HAP-1 (cell line): ENCODE data around the gene EXD3.

Experiments
- DNase-seq, 2 experiments: peaks; one replicate each; pipeline ENCODE4 v3.0.0-alpha.2; 2016 to 2020; ENCODE audit warnings: low spot score in 2 of 2
- H3K27me3 ChIP-seq: fragments of 250-450 bp; sonication (Bioruptor Pico); 2 replicates; pipeline ENCODE4 v1.5.1; 2020; ENCODE audit warnings: low read depth, mild to moderate bottlenecking, moderate library complexity
- H3K36me3 ChIP-seq: fragments of 250-450 bp; sonication (Bioruptor Pico); replicated peaks from 2 replicates; pipeline ENCODE4 v1.5.1; 2020; ENCODE audit warnings: mild to moderate bottlenecking
- H3K4me1 ChIP-seq: fragments of 250-450 bp; sonication (Bioruptor Pico); 2 replicates; pipeline ENCODE4 v1.5.1; 2020; ENCODE audit warnings: mild to moderate bottlenecking
- H3K4me3 ChIP-seq: fragments of 250-450 bp; sonication (Bioruptor Pico); 2 replicates; pipeline ENCODE4 v1.5.1; 2020; ENCODE audit warnings: mild to moderate bottlenecking, moderate library complexity
- H3K9me3 ChIP-seq: fragments of 250-450 bp; sonication (Bioruptor Pico); 2 replicates; pipeline ENCODE4 v1.5.1; 2020; ENCODE audit warnings: mild to moderate bottlenecking, moderate library complexity
- in situ Hi-C: fragments of 300-500 bp; cut with MboI; formaldehyde crosslinking; loops from 3 replicates; pipeline ENCODE4 v1.14.3; 2020; ENCODE audit warnings: low sequenced_read_pairs, inconsistent platforms, mixed read lengths

Gene EXD3

DNA sequence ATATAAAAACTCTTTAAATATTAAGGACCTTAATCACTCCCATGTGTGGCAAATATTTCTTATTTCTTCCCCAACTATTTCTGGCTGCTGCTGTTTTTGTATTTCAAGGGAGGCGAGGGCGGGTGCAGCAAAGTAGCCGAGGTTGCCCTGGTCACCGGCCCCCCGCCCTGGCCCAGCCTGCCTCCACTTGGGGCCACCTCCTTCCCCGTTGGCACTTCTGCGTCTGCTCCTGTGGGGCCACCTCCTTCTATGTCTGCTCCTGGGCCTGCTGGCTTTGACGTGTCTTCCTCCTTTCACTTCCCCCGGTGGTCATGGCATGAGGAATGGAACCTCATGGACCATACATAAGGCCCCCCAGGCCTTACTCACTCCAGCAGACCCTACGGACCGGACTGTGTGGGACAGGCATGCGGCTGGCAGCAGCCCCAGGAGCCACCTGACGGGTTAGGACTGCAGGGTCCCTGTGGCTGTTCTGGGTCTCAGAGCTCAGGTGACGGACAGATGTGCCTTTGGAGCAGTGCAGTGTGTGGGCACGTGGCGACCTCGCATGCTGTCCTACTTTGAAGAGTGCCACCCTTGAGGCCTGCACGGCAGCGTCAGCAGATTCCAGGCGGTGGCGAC is 24.0 kb upstream of the EXD3 start:
- H3K27me3 ChIP-seq: peaks cover 2% of the 10 kb centered on the region; the same call in 1 of the 2 replicates
- in situ Hi-C loops: no loop called here
- 0 out of 2 replicates have a peak, but pooled peaks cover 3% of the 10 kb centered on the region for H3K4me1 ChIP-seq
- no peaks in the 10 kb centered on the region for H3K9me3 ChIP-seq
- H3K4me3 ChIP-seq: no peak overlapping the region
- H3K36me3 ChIP-seq: peaks cover 17% of the 10 kb centered on the region
- no peak for DNase-seq

DNA sequence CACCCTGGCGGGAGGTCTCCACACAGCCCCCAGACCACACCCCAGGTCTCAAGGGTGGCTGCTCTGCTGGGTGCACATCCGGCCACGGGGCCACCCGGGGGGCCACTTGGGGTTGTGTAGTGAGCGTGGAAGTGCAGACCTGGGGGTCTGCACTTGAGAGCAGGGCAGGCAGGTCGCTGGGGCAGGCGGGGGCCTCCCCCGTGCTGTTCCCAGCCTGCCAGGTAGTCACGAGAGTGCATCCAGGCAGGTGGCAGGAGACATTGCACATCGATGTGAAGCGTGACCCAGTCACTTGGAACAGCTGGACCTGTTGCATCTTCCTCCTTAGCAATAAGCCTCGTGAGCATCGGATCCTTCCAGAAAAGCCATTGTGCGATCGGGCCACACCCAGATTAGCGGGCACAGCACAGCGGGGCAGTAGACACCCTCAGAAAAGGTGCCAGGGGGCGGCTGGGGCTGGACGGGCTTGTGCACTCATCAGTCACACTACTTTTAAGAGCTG is 23.0 kb upstream of the EXD3 start:
- H3K4me1 ChIP-seq: 0 out of 2 replicates have a peak, but pooled peaks cover 3% of the 10 kb centered on the region
- no peaks in the 10 kb centered on the region for H3K9me3 ChIP-seq
- peaks cover 17% of the 10 kb centered on the region for H3K36me3 ChIP-seq
- H3K4me3 ChIP-seq: no peak overlapping the region
- H3K27me3 ChIP-seq: peaks cover 2% of the 10 kb centered on the region; the same call in 1 of the 2 replicates
- DNase-seq: no peak
- in situ Hi-C loops: no loop called here

- in situ Hi-C loops: no loop called here
- Histone ChIP-seq H3K9me3 (no peaks in the 10 kb centered on the region), H3K4me1 (0 out of 2 replicates have a peak, but pooled peaks cover 3% of the 10 kb centered on the region), H3K4me3 (no peak overlapping the region), H3K27me3 (peaks cover 2% of the 10 kb centered on the region; the same call in 1 of the 2 replicates), H3K36me3 (peaks cover 17% of the 10 kb centered on the region)
- peak; percentile 45 to 85 for DNase-seq
These were observed 22.4 kb upstream of the EXD3 start for GRCh38 chr9:137445275-137445807.

- in situ Hi-C loops: no loop called here
- H3K4me3 ChIP-seq: no peak overlapping the region
- H3K4me1 ChIP-seq: 0 out of 2 replicates have a peak, but pooled peaks cover 3% of the 10 kb centered on the region
- H3K9me3 ChIP-seq: no peaks in the 10 kb centered on the region
- peaks cover 2% of the 10 kb centered on the region; the same call in 1 of the 2 replicates for H3K27me3 ChIP-seq
- peaks cover 8% of the 10 kb centered on the region for H3K36me3 ChIP-seq
- DNase-seq: no peak
These were observed 21.3 kb upstream of the EXD3 start for GRCh38 chr9:137444106-137444790.

GRCh38 chr9:137441935-137442321 is 19.0 kb upstream of the EXD3 start:
- Histone ChIP-seq H3K9me3 (no peaks in the 10 kb centered on the region), H3K27me3 (peaks cover 2% of the 10 kb centered on the region; the same call in 1 of the 2 replicates), H3K4me1 (0 out of 2 replicates have a peak, but pooled peaks cover 3% of the 10 kb centered on the region), H3K36me3 (no peaks in the 10 kb centered on the region), H3K4me3 (no peak overlapping the region; the same call in 1 of the 2 replicates)
- no peak for DNase-seq
- in situ Hi-C loops: no loop called here

GRCh38 chr9:137441289-137441934 is 18.4 kb upstream of the EXD3 start, which contains the start of gene ENTPD8:
TSS of gene ENTPD8 (minus strand) at chr9:137441357. CDS start at chr9:137438285, 3,072 bp downstream.
- in situ Hi-C loops: no loop called here
- 0 out of 2 replicates have a peak, but pooled peaks cover 3% of the 10 kb centered on the region for H3K4me1 ChIP-seq
- no peaks in the 10 kb centered on the region for H3K36me3 ChIP-seq
- no peaks in the 10 kb centered on the region for H3K9me3 ChIP-seq
- peak; percentile 18 to 78 for DNase-seq
- peaks cover 2% of the 10 kb centered on the region; the same call in 1 of the 2 replicates for H3K27me3 ChIP-seq
- H3K4me3 ChIP-seq: peak within 1 kb of the TSS; percentile 31

- Histone ChIP-seq H3K9me3 (no peaks in the 10 kb centered on the region), H3K4me3 (no peak overlapping the region), H3K27me3 (peaks cover 2% of the 10 kb centered on the region; the same call in 1 of the 2 replicates), H3K36me3 (no peaks in the 10 kb centered on the region), H3K4me1 (0 out of 2 replicates have a peak, but pooled peaks cover 3% of the 10 kb centered on the region)
- no peak for DNase-seq
- in situ Hi-C loops: no loop called here
These were observed 16.3 kb upstream of the EXD3 start for GRCh38 chr9:137439158-137439714.

DNA sequence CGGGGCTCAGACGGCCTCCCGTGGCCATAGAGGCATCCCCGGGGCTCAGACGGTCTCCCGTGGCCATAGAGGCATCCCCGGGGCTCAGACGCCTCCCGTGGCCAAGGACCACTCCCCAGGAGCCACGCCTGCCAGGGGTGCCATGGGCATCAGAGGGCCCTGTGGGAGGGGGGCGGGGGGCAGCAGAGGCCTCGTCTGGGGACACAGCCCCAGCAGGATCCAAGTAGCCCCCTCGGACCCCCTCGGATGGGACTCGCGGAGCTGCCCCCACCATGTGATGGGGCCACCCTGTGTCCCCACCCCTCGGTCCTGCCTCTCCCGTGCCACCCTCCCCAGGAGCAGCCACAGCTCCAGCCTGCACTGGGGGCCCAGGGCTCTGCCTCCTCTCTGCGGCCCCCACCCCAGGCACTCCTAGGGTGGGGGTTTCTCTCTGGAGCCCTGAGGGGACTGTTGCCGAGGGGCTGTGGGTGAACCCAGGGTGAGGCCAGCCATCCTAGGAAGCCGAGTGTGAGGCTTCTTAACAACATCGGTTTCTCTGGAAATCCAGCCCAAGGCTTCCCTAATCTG is 15.7 kb upstream of the EXD3 start:
- 0 out of 2 replicates have a peak, but pooled peaks cover 3% of the 10 kb centered on the region for H3K4me1 ChIP-seq
- no peak overlapping the region for H3K4me3 ChIP-seq
- in situ Hi-C loops: no loop called here
- no peak for DNase-seq
- peaks cover 2% of the 10 kb centered on the region; the same call in 1 of the 2 replicates for H3K27me3 ChIP-seq
- H3K9me3 ChIP-seq: no peaks in the 10 kb centered on the region
- no peaks in the 10 kb centered on the region for H3K36me3 ChIP-seq

DNA sequence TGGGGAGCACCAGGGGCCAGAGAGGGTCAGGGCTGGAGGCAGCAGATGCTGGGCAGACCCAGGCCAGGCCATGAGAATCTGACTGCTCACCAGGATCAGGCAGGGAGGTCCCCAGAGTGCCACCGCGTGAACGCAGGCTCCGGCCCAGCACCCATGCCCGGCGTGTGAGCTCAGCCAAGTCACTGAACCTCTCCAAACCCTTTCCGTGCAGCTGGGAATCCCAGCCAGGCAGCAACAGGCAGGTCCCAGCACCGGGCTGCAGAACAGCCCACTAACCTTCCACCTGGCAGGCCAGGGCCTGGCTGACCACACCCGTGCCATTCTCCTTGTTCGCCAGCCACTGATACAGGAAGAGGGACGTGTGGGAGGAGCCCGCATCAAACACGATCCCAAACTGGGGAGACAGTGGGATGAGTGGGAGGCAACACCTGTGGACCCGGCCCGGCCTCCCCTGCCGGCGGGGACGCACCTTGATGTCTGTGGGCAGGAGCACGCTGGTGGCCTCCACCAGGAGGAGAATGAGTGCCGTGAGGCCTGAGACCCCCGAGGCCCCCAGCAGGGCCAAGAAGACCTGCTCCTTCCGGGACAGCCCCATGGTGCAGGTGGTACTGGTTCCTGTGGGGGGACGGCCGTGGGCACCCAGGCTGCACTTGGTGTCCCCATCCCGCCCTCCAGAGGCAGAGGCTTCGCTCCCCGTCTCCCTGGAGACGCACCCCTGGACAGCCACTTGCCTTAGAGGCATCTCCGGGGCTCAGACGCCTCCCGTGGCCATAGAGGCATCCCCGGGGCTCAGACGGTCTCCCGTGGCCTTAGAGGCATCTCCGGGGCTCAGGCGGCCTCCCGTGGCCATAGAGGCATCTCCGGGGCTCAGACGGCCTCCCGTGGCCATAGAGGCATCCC is 15.0 kb upstream of the EXD3 start:
- in situ Hi-C loops: no loop called here
- peaks cover 2% of the 10 kb centered on the region; the same call in 1 of the 2 replicates for H3K27me3 ChIP-seq
- 0 out of 2 replicates have a peak, but pooled peaks cover 3% of the 10 kb centered on the region for H3K4me1 ChIP-seq
- no peak for DNase-seq
- H3K9me3 ChIP-seq: no peaks in the 10 kb centered on the region
- H3K4me3 ChIP-seq: no peak overlapping the region
- no peaks in the 10 kb centered on the region for H3K36me3 ChIP-seq

- H3K4me3 ChIP-seq: no peak overlapping the region
- H3K36me3 ChIP-seq: no peaks in the 10 kb centered on the region
- H3K4me1 ChIP-seq: 0 out of 2 replicates have a peak, but pooled peaks cover under 1% of the 10 kb centered on the region
- in situ Hi-C loops: no loop called here
- no peak for DNase-seq
- no peaks in the 10 kb centered on the region for H3K27me3 ChIP-seq
- no peaks in the 10 kb centered on the region for H3K9me3 ChIP-seq
These were observed 14.0 kb upstream of the EXD3 start for GRCh38 chr9:137436761-137437600.

DNA sequence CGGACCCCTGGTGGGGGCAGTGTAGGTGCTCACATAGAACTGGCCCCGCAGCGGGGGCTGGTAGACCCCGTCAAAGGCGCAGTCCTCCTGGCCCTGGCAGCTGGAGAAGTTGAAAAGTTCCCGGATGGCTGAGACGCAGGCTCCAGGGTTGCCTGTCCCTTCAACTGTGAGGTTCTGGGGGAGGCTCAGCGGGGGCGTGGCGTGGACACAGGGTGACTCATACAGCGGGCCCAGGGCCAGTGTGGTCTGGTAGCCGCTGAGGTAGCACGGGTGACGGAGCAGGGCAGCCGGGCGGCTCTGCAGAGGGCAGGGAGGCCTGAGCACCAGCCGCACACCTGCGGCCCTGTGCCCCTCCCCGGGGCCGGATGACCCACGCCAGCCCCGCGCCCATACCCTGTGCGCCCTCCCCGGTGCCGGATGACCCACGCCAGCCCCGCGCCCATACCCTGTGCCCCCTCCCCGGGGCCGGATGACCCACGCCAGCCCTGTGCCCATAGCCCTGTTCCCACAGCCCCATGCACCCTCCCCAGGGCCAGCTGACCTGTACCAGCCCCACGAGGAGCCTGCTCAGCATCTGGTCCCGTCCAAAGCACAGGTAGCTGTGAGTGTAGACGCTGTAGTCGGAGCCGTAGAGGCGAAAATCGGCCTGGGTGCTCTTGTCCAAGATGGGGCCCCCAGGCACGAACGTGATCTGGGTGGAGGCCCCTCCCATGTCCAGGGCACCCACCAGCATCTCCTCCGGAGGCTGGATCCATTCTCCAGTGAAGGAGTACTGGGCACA is 13.2 kb upstream of the EXD3 start:
- DNase-seq: no peak
- Histone ChIP-seq H3K27me3 (no peaks in the 10 kb centered on the region), H3K4me1 (no peaks in the 10 kb centered on the region), H3K36me3 (no peaks in the 10 kb centered on the region), H3K4me3 (no peak overlapping the region), H3K9me3 (no peaks in the 10 kb centered on the region)
- in situ Hi-C loops: no loop called here
